Memory B cell (primary cell): ENCODE data around the gene RPTOR.
"Not testable (repeated sequence)": the region's sequence is repeated elsewhere in the genome, so short reads cannot be mapped to it uniquely, and the experiment has no call there.

Experiments used
- ATAC-seq: fragments of 150-1000 bp; cut with Tn5 transposase; 2 replicates; pipeline ENCODE4 v1.10.0; 2021; ENCODE audit warnings: low read depth, mild to moderate bottlenecking, moderate library complexity
- DNase-seq, 2 donors: peaks; one replicate each; pipeline ENCODE4 v3.0.0; 2022; ENCODE audit warnings: low spot score in 2 of 2
- H3K27ac Mint-ChIP-seq: one replicate; pipeline ENCODE4 v1.8.0; 2022; ENCODE audit warnings: mild to moderate bottlenecking, moderate library complexity, mixed read lengths
- H3K27me3 Mint-ChIP-seq: one replicate; pipeline ENCODE4 v1.8.0; 2022; ENCODE audit warnings: mixed read lengths
- H3K36me3 Mint-ChIP-seq: one replicate; pipeline ENCODE4 v1.8.0; 2022; ENCODE audit warnings: mild to moderate bottlenecking, mixed read lengths
- H3K4me1 Mint-ChIP-seq: one replicate; pipeline ENCODE4 v1.8.0; 2022; ENCODE audit warnings: mixed read lengths
- H3K4me3 Mint-ChIP-seq: one replicate; pipeline ENCODE4 v1.8.0; 2022; ENCODE audit warnings: mild to moderate bottlenecking, moderate library complexity, mixed read lengths
- H3K9me3 Mint-ChIP-seq: one replicate; pipeline ENCODE4 v1.8.0; 2022; ENCODE audit warnings: mixed read lengths

Gene RPTOR

GRCh38 chr17:80751070-80751945, 206.7 kb downstream of the RPTOR start:
- H3K27me3 Mint-ChIP-seq = no peaks in the 10 kb centered on the region
- peak overlapping the region; percentile 31 for H3K27ac Mint-ChIP-seq
- ATAC-seq (no peak), DNase-seq (no peak)
- no peaks in the 10 kb centered on the region for H3K4me1 Mint-ChIP-seq
- H3K36me3 Mint-ChIP-seq = peaks cover 23% of the 10 kb centered on the region
- no peaks in the 10 kb centered on the region for H3K9me3 Mint-ChIP-seq
- H3K4me3 Mint-ChIP-seq = no peak overlapping the region

- H3K27me3 Mint-ChIP-seq = no peaks in the 10 kb centered on the region
- no peaks in the 10 kb centered on the region for H3K4me1 Mint-ChIP-seq
- peak overlapping the region; percentile 31 for H3K27ac Mint-ChIP-seq
- peaks cover 26% of the 10 kb centered on the region for H3K36me3 Mint-ChIP-seq
- no peak overlapping the region for H3K4me3 Mint-ChIP-seq
- no peaks in the 10 kb centered on the region for H3K9me3 Mint-ChIP-seq
- DNase-seq (no peak), ATAC-seq (no peak)
Measured at GRCh38 chr17:80751946-80752581, 207.4 kb downstream of the RPTOR start.

GRCh38 chr17:80753685-80754345, 209.2 kb downstream of the RPTOR start:
- no peak for ATAC-seq
- DNase-seq = no peak
- Mint-ChIP-seq H3K36me3 (peaks cover 26% of the 10 kb centered on the region), H3K27me3 (no peaks in the 10 kb centered on the region), H3K4me1 (peaks cover 3% of the 10 kb centered on the region), H3K4me3 (no peak overlapping the region), H3K9me3 (no peaks in the 10 kb centered on the region), H3K27ac (peak overlapping the region; percentile 62)

- H3K36me3 Mint-ChIP-seq = peaks cover 26% of the 10 kb centered on the region
- H3K27me3 Mint-ChIP-seq = no peaks in the 10 kb centered on the region
- no peak overlapping the region for H3K27ac Mint-ChIP-seq
- peaks cover 8% of the 10 kb centered on the region for H3K4me1 Mint-ChIP-seq
- ATAC-seq = no peak
- no peaks in the 10 kb centered on the region for H3K9me3 Mint-ChIP-seq
- no peak for DNase-seq
- H3K4me3 Mint-ChIP-seq = no peak overlapping the region
Measured at GRCh38 chr17:80754846-80755245, 210.2 kb downstream of the RPTOR start.

GRCh38 chr17:80755650-80756405, 211.2 kb downstream of the RPTOR start:
- Mint-ChIP-seq H3K4me1 (peaks cover 12% of the 10 kb centered on the region), H3K27ac (no peak overlapping the region)

GRCh38 chr17:80758481-80759376, 214.1 kb downstream of the RPTOR start:
- ATAC-seq (no peak), DNase-seq (no peak)
- H3K27ac Mint-ChIP-seq = no peak overlapping the region
- peaks cover 18% of the 10 kb centered on the region for H3K4me1 Mint-ChIP-seq
- H3K4me3 Mint-ChIP-seq = no peak overlapping the region
- H3K36me3 Mint-ChIP-seq = peaks cover 25% of the 10 kb centered on the region
- H3K9me3 Mint-ChIP-seq = no peaks in the 10 kb centered on the region
- H3K27me3 Mint-ChIP-seq = no peaks in the 10 kb centered on the region

More at GRCh38 chr17:80755650-80756405, 211.2 kb downstream of the RPTOR start:
- H3K36me3 Mint-ChIP-seq = peaks cover 24% of the 10 kb centered on the region
- no peak overlapping the region for H3K4me3 Mint-ChIP-seq
- no peaks in the 10 kb centered on the region for H3K9me3 Mint-ChIP-seq
- ATAC-seq (no peak), DNase-seq (no peak)
- H3K27me3 Mint-ChIP-seq = no peaks in the 10 kb centered on the region

- H3K9me3 Mint-ChIP-seq = no peaks in the 10 kb centered on the region
Measured at GRCh38 chr17:80759377-80759673, 214.7 kb downstream of the RPTOR start.

GRCh38 chr17:80760511-80760911, 215.9 kb downstream of the RPTOR start:
- Mint-ChIP-seq H3K4me1 (peaks cover 23% of the 10 kb centered on the region), H3K36me3 (peaks cover 16% of the 10 kb centered on the region), H3K9me3 (no peaks in the 10 kb centered on the region), H3K4me3 (no peak overlapping the region), H3K27ac (no peak overlapping the region), H3K27me3 (no peaks in the 10 kb centered on the region)
- ATAC-seq = peak; percentile 31
- no peak for DNase-seq

More at GRCh38 chr17:80759377-80759673, 214.7 kb downstream of the RPTOR start:
- ATAC-seq = no peak
- peaks cover 18% of the 10 kb centered on the region for H3K4me1 Mint-ChIP-seq
- no peak overlapping the region for H3K27ac Mint-ChIP-seq
- H3K27me3 Mint-ChIP-seq = no peaks in the 10 kb centered on the region
- no peak for DNase-seq
- no peak overlapping the region for H3K4me3 Mint-ChIP-seq
- H3K36me3 Mint-ChIP-seq = peaks cover 19% of the 10 kb centered on the region

- ATAC-seq = no peak
- DNase-seq = no peak
Measured at GRCh38 chr17:80761110-80761871, 216.7 kb downstream of the RPTOR start.

GRCh38 chr17:80762076-80762475, 217.4 kb downstream of the RPTOR start:
- peaks cover 10% of the 10 kb centered on the region for H3K36me3 Mint-ChIP-seq
- no peak overlapping the region for H3K27ac Mint-ChIP-seq
- H3K4me3 Mint-ChIP-seq = no peak overlapping the region
- peaks cover 26% of the 10 kb centered on the region for H3K4me1 Mint-ChIP-seq
- no peaks in the 10 kb centered on the region for H3K9me3 Mint-ChIP-seq
- no peak for DNase-seq
- ATAC-seq = no peak
- H3K27me3 Mint-ChIP-seq = no peaks in the 10 kb centered on the region

More at GRCh38 chr17:80761110-80761871, 216.7 kb downstream of the RPTOR start:
- H3K27ac Mint-ChIP-seq = peak overlapping the region; percentile 17
- H3K27me3 Mint-ChIP-seq = no peaks in the 10 kb centered on the region
- peaks cover 13% of the 10 kb centered on the region for H3K36me3 Mint-ChIP-seq
- peaks cover 26% of the 10 kb centered on the region for H3K4me1 Mint-ChIP-seq
- H3K9me3 Mint-ChIP-seq = no peaks in the 10 kb centered on the region
- no peak overlapping the region for H3K4me3 Mint-ChIP-seq

GRCh38 chr17:80763293-80763867, 218.7 kb downstream of the RPTOR start:
- Mint-ChIP-seq H3K27ac (no peak overlapping the region), H3K36me3 (peaks cover 6% of the 10 kb centered on the region), H3K27me3 (no peaks in the 10 kb centered on the region), H3K9me3 (no peaks in the 10 kb centered on the region), H3K4me3 (no peak overlapping the region), H3K4me1 (peaks cover 26% of the 10 kb centered on the region)
- ATAC-seq = no peak
- DNase-seq = no peak

GRCh38 chr17:80764627-80765145, 220.0 kb downstream of the RPTOR start:
- H3K27me3 Mint-ChIP-seq, H3K9me3 Mint-ChIP-seq, H3K36me3 Mint-ChIP-seq, H3K27ac Mint-ChIP-seq, DNase-seq: not testable (repeated sequence)
- peak; percentile 56 for ATAC-seq
- Mint-ChIP-seq H3K4me1 (peaks cover 20% of the 10 kb centered on the region), H3K4me3 (peak overlapping the region; percentile 3)
